Gastrocnemius medialis (tissue), 4 donors: ENCODE data around the gene WDFY4.

ENCODE experiments used
- POLR2A ChIP-seq, 2 donors: fragments of 450-650 bp; IDR thresholded peaks; one replicate each; pipeline ENCODE4 v1.6.1; 2017; ENCODE audit warnings: antibody characterized with exemption in 2 of 2, mild to moderate bottlenecking in 2 of 2, moderate library complexity in 2 of 2
- TF ChIP-seq, protein P1 (sequence below), 5 experiments: fragments of 450-650 bp in 3 of 5; fragments of 200-600 bp in 2 of 5; sonication (generic) in 2 of 5; IDR thresholded peaks in 4 of 5; conservative IDR thresholded peaks in 1 of 5; 1 replicate in 4 of 5; 2 replicates in 1 of 5; pipeline ENCODE4 v1.5.1; 2016 to 2019; ENCODE audit warnings: antibody characterized with exemption in 5 of 5, mild to moderate bottlenecking in 3 of 5, moderate library complexity in 3 of 5

- TF ChIP-seq, protein P1, sequence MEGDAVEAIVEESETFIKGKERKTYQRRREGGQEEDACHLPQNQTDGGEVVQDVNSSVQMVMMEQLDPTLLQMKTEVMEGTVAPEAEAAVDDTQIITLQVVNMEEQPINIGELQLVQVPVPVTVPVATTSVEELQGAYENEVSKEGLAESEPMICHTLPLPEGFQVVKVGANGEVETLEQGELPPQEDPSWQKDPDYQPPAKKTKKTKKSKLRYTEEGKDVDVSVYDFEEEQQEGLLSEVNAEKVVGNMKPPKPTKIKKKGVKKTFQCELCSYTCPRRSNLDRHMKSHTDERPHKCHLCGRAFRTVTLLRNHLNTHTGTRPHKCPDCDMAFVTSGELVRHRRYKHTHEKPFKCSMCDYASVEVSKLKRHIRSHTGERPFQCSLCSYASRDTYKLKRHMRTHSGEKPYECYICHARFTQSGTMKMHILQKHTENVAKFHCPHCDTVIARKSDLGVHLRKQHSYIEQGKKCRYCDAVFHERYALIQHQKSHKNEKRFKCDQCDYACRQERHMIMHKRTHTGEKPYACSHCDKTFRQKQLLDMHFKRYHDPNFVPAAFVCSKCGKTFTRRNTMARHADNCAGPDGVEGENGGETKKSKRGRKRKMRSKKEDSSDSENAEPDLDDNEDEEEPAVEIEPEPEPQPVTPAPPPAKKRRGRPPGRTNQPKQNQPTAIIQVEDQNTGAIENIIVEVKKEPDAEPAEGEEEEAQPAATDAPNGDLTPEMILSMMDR (IDR thresholded peaks at IDR 0.05 in 4 of 5, conservative IDR thresholded peaks at IDR 0.05 in 1 of 5) = no peak
- no peak for TF ChIP-seq POLR2A (IDR thresholded peaks at IDR 0.05)
Observed at GRCh38 chr10:48811917-48812316, 127.2 kb downstream of the WDFY4 start.
